H1 (cell line): ENCODE results near the gene SMIM44. TPM values are rescaled to one million over a fixed set of nuclear protein-coding genes. Genes with fewer than 3 reads are reported as not detected.

Experiments
- CTCF ChIA-PET: fragments of 300-600 bp; sonication (Branson Sonifier 250); formaldehyde crosslinking; loops from one replicate; lab custom pipeline; 2021; ENCODE audit not compliant: partially characterized antibody; lab: Charles Lee
- POLR2A ChIA-PET: fragments of 300-600 bp; sonication (Branson Sonifier 250); formaldehyde crosslinking; loops from one replicate; lab custom pipeline; 2021; ENCODE audit warnings: inconsistent platforms; ENCODE audit not compliant: partially characterized antibody; lab: Charles Lee
- DNase-seq, 2 experiments: peaks; one replicate each; pipeline versions ENCODE4 v3.0.0 to v3.0.0-alpha.2; 2010 to 2022; ENCODE audit warnings: low spot score in 2 of 2, low read depth in 1 of 2, mixed read lengths in 1 of 2
- FAIRE-seq: peaks from 2 replicates; lab custom pipeline; 2011; peaks lifted over from hg19 to GRCh38; lab: Jason Lieb, UNC
- H2AFZ ChIP-seq: 2 replicates; pipeline ENCODE4 v1.8.1; 2012; ENCODE audit warnings: low read length, inconsistent platforms
- H2AK5ac ChIP-seq: 2 replicates; pipeline ENCODE4 v1.6.1; 2013; ENCODE audit warnings: low read depth, low read length
- H2BK120ac ChIP-seq: replicated peaks from 2 replicates; pipeline ENCODE3; 2013; ENCODE audit warnings: low read depth, low read length, inconsistent platforms
- H2BK12ac ChIP-seq: 2 replicates; pipeline ENCODE4 v1.6.1; 2013; ENCODE audit warnings: low read depth, low read length
- H2BK15ac ChIP-seq: 2 replicates; pipeline ENCODE4 v1.6.1; 2013; ENCODE audit warnings: low read length
- H2BK20ac ChIP-seq: 2 replicates; pipeline ENCODE4 v1.6.1; 2013; ENCODE audit warnings: low read length
- H2BK5ac ChIP-seq: 2 replicates; pipeline ENCODE4 v1.6.1; 2013; ENCODE audit warnings: low read depth, low read length
- H3K14ac ChIP-seq: 2 replicates; pipeline ENCODE4 v1.6.1; 2013; ENCODE audit warnings: inconsistent platforms; ENCODE audit not compliant: insufficient read length
- H3K18ac ChIP-seq: 2 replicates; pipeline ENCODE4 v1.6.1; 2013; ENCODE audit warnings: low read length; ENCODE audit errors: extremely low read depth
- H3K23ac ChIP-seq: 2 replicates; pipeline ENCODE4 v1.6.1; 2013; ENCODE audit warnings: inconsistent platforms; ENCODE audit not compliant: insufficient read length
- H3K23me2 ChIP-seq: 2 replicates; pipeline ENCODE4 v1.6.1; 2013; ENCODE audit warnings: low read depth, low read length
- H3K27ac ChIP-seq: 2 replicates; pipeline ENCODE4 v1.6.1; 2011; ENCODE audit warnings: low read depth, low read length, inconsistent platforms
- H3K27me3 ChIP-seq, 4 experiments: replicated peaks in 1 of 4; 1 replicate in 1 of 4; 2 replicates in 3 of 4; pipeline versions ENCODE4 v1.6.1 to v1.8.1; 2011 to 2013; ENCODE audit warnings: low read length in 3 of 4, mild to moderate bottlenecking in 3 of 4, inconsistent platforms in 2 of 4, mixed read lengths in 2 of 4, moderate library complexity in 1 of 4; ENCODE audit not compliant: control insufficient read depth in 3 of 4, insufficient read depth in 3 of 4; ENCODE audit errors: extremely low read depth in 1 of 4
- H3K36me3 ChIP-seq, 4 experiments: 2 replicates each; pipeline versions ENCODE4 v1.6.1 to v1.8.1; 2011 to 2013; ENCODE audit warnings: mild to moderate bottlenecking in 4 of 4, low read length in 3 of 4, moderate library complexity in 2 of 4, control low read depth in 1 of 4, inconsistent platforms in 1 of 4; ENCODE audit not compliant: insufficient read depth in 4 of 4, control insufficient read depth in 2 of 4
- H3K4ac ChIP-seq: replicated peaks from 2 replicates; pipeline ENCODE3; 2013; ENCODE audit warnings: low read length, low read depth, mixed read lengths, inconsistent platforms; ENCODE audit not compliant: insufficient read length
- H3K4me1 ChIP-seq, 4 experiments: replicated peaks in 1 of 4; 1 replicate in 1 of 4; 2 replicates in 3 of 4; pipeline versions ENCODE4 v1.6.1 to v1.8.1; 2011 to 2013; ENCODE audit warnings: low read length in 3 of 4, inconsistent platforms in 2 of 4, mixed read lengths in 1 of 4; ENCODE audit not compliant: insufficient read depth in 4 of 4, control insufficient read depth in 3 of 4
- H3K4me2 ChIP-seq, 2 experiments: 2 replicates each; pipeline versions ENCODE4 v1.6.1 to v1.8.1; 2011 to 2013; ENCODE audit warnings: low read depth in 2 of 2, low read length in 2 of 2, control low read depth in 1 of 2, inconsistent platforms in 1 of 2, mild to moderate bottlenecking in 1 of 2; ENCODE audit not compliant: insufficient read depth in 1 of 2
- H3K4me3 ChIP-seq, 4 experiments: fragments of 200-600, 300-600 bp in 1 of 4; sonication (generic), shearing (Covaris generic), sonication (Bioruptor Twin) in 1 of 4; 2 replicates each; pipeline versions ENCODE4 v1.5.1 to v1.8.1; 2011 to 2016; ENCODE audit warnings: low read length in 4 of 4, low read depth in 3 of 4, control low read depth in 2 of 4, inconsistent platforms in 2 of 4, mild to moderate bottlenecking in 2 of 4, mixed read lengths in 1 of 4, moderate library complexity in 1 of 4; ENCODE audit not compliant: insufficient read depth in 2 of 4; ENCODE audit errors: extremely low read depth in 1 of 4
- H3K56ac ChIP-seq: replicated peaks from 2 replicates; pipeline ENCODE3; 2013; ENCODE audit warnings: low read depth, mild to moderate bottlenecking, mixed read lengths, low read length, inconsistent platforms; ENCODE audit not compliant: insufficient read length
- H3K79me1 ChIP-seq: 2 replicates; pipeline ENCODE4 v1.6.1; 2013; ENCODE audit warnings: low read depth, low read length, control low read depth
- H3K79me2 ChIP-seq, 2 experiments: 2 replicates each; pipeline versions ENCODE4 v1.6.1 to v1.8.1; 2012 to 2013; ENCODE audit warnings: low read length in 2 of 2, mild to moderate bottlenecking in 2 of 2, inconsistent platforms in 1 of 2; ENCODE audit not compliant: insufficient read depth in 2 of 2, control insufficient read depth in 1 of 2
- H3K9ac ChIP-seq, 4 experiments: replicated peaks in 1 of 4; 1 replicate in 1 of 4; 2 replicates in 3 of 4; pipeline versions ENCODE4 v1.6.1 to v1.8.1; 2011 to 2013; ENCODE audit warnings: low read depth in 3 of 4, low read length in 3 of 4, control low read depth in 2 of 4, mild to moderate bottlenecking in 2 of 4, moderate library complexity in 2 of 4, inconsistent platforms in 1 of 4; ENCODE audit errors: extremely low read depth in 1 of 4
- H3K9me3 ChIP-seq, 2 experiments: 2 replicates each; pipeline versions ENCODE4 v1.6.1 to v1.8.1; 2012 to 2013; ENCODE audit warnings: mild to moderate bottlenecking in 2 of 2, moderate library complexity in 2 of 2, control low read depth in 1 of 2, inconsistent platforms in 1 of 2, low read depth in 1 of 2, low read length in 1 of 2, mixed read lengths in 1 of 2; ENCODE audit not compliant: insufficient read depth in 2 of 2
- H4K20me1 ChIP-seq, 2 experiments: replicated peaks in 1 of 2; 2 replicates each; pipeline versions ENCODE3 to v1.8.1; 2011 to 2013; ENCODE audit warnings: inconsistent platforms in 2 of 2, low read length in 2 of 2, mild to moderate bottlenecking in 1 of 2; ENCODE audit not compliant: insufficient read depth in 2 of 2, control insufficient read depth in 1 of 2
- H4K5ac ChIP-seq: 2 replicates; pipeline ENCODE4 v1.6.1; 2013; ENCODE audit warnings: low read length, low read depth, mixed read lengths, inconsistent platforms; ENCODE audit not compliant: insufficient read length
- H4K8ac ChIP-seq: 2 replicates; pipeline ENCODE4 v1.8.0; 2013; ENCODE audit warnings: mild to moderate bottlenecking, moderate library complexity, low read length, inconsistent platforms; ENCODE audit not compliant: insufficient read depth; ENCODE audit errors: extremely low read depth
- H4K91ac ChIP-seq: replicated peaks from 2 replicates; pipeline ENCODE3; 2013; ENCODE audit warnings: low read length, mixed read lengths, inconsistent platforms; ENCODE audit not compliant: insufficient read length
- CREB1 ChIP-seq: IDR thresholded peaks from 2 replicates; pipeline ENCODE4 v1.6.1; 2012; ENCODE audit warnings: inconsistent platforms
- EP300 ChIP-seq, 2 experiments: IDR thresholded peaks; 1 replicate in 1 of 2; 2 replicates in 1 of 2; pipeline ENCODE4 v1.6.1; 2011 to 2012; ENCODE audit warnings: low read depth in 2 of 2, low read length in 2 of 2, mild to moderate bottlenecking in 2 of 2, borderline replicate concordance in 1 of 2, inconsistent platforms in 1 of 2, moderate library complexity in 1 of 2
- GABPA ChIP-seq: IDR thresholded peaks from 2 replicates; pipeline ENCODE4 v1.6.1; 2011; ENCODE audit warnings: mild to moderate bottlenecking, low read length, moderate library complexity, borderline replicate concordance; ENCODE audit not compliant: insufficient read depth
- HDAC2 ChIP-seq, 2 experiments: fragments of 300-600 bp in 1 of 2; sonication (generic) in 1 of 2; IDR thresholded peaks; 2 replicates each; pipeline ENCODE4 v1.6.1; 2011 to 2012; ENCODE audit warnings: low read depth in 2 of 2, low read length in 2 of 2, mild to moderate bottlenecking in 2 of 2, moderate library complexity in 2 of 2, borderline replicate concordance in 1 of 2, inconsistent platforms in 1 of 2
- HDAC6 ChIP-seq: IDR thresholded peaks from one replicate; pipeline ENCODE4 v1.7.1; 2012; ENCODE audit warnings: low read depth, mild to moderate bottlenecking, inconsistent platforms, low read length, moderate library complexity
- NRF1 ChIP-seq: IDR thresholded peaks from 2 replicates; pipeline ENCODE4 v1.6.1; 2011; ENCODE audit warnings: mild to moderate bottlenecking, low read depth, low read length, improper control_type of control experiment
- POLR2AphosphoS5 ChIP-seq: IDR thresholded peaks from 2 replicates; pipeline ENCODE4 v1.6.1; 2011; ENCODE audit warnings: low read depth, low read length
- POU5F1 ChIP-seq: IDR thresholded peaks from 2 replicates; pipeline ENCODE4 v1.6.1; 2011; ENCODE audit warnings: low read depth, mild to moderate bottlenecking, low read length, moderate library complexity
- RNF2 ChIP-seq: fragments of 200-900, 300-1000 bp; sonication (generic); IDR thresholded peaks from 2 replicates; pipeline ENCODE4 v1.7.1; 2016; ENCODE audit warnings: borderline replicate concordance, low read depth, mild to moderate bottlenecking, antibody characterized with exemption, low read length; ENCODE audit not compliant: poor library complexity, severe bottlenecking; ENCODE audit errors: missing control alignments
- SIX5 ChIP-seq: IDR thresholded peaks from 2 replicates; pipeline ENCODE4 v1.6.1; 2011; ENCODE audit warnings: mild to moderate bottlenecking, low read depth, low read length
- TAF7 ChIP-seq: optimal IDR thresholded peaks from 2 replicates; pipeline ENCODE3; 2011; ENCODE audit warnings: low read depth, mild to moderate bottlenecking, inconsistent platforms, low read length, moderate library complexity, borderline replicate concordance
- TEAD4 ChIP-seq: IDR thresholded peaks from 2 replicates; pipeline ENCODE4 v1.6.1; 2012; ENCODE audit warnings: low read depth, low read length, inconsistent platforms, mixed read lengths
- WGBS, 2 experiments: shearing (Covaris generic) in 1 of 2; methylation state at CpG; one replicate each; pipeline versions ENCODE4 v1.1.6 to v1.1.7; 2013 to 2015; ENCODE audit warnings: low lambda C conversion rate in 2 of 2, mixed read lengths in 2 of 2, inconsistent platforms in 1 of 2, low coverage in 1 of 2, missing lambda C conversion rate in 1 of 2; ENCODE audit not compliant: insufficient replicate concordance in 2 of 2, insufficient coverage in 1 of 2, insufficient read length in 1 of 2; ENCODE audit errors: extremely low coverage in 1 of 2, missing lambda C conversion rate in 1 of 2; 5-methylcytosine and 5-hydroxymethylcytosine counted together
- polyA plus RNA-seq, 7 experiments: library from polyadenylated mRNA; depleted of rRNA in 3 of 7; stranded (reverse) in 5 of 7; unstranded in 2 of 7; fragments of >200 nt in 5 of 7; fragments of 200-250 nt in 2 of 7; gene quantifications; 1 replicate in 5 of 7; 2 replicates in 1 of 7; 4 replicates in 1 of 7; pipeline versions ENCODE4 v1.2.1 to v1.2.3, GENCODE V29; 2011 to 2013; ENCODE audit warnings: missing spikeins in 2 of 7, mixed read lengths in 2 of 7
- total RNA-seq: library from RNA; stranded (reverse); fragmentation: NEBNext Ultra II Directional; extraction: Animal tissue kit (Norgen Biotek cat#: 25700); gene quantifications from 2 replicates; pipeline ENCODE4 v1.2.1, GENCODE V29; 2021
- TF ChIP-seq, protein P1 (sequence below): IDR thresholded peaks from 2 replicates; pipeline ENCODE4 v1.6.1; 2012; ENCODE audit warnings: inconsistent platforms

SMIM44 gene
- total and polyA plus RNA-seq, 2 of the 8 experiments (the other 6 are each of a cell fraction or from before 2014, with no cell fraction given), result not detected

DNA sequence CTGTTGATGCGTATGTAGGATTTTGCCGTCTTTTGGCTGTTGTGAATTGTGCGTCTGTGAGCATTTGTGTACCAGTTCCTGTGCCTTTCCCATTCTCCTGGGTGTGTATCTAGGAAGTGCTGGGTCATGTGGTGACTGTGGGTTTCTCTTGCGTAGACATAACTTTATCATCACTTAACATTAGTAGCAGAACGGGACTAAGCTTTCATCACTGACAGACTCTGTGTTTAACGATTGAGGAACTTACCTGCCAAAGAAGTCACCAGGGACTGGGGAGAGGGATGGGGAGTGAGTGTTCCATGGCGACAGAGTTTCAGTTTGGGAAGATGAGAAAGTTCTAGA is 37.8 kb upstream of the SMIM44 start:
- H4K5ac ChIP-seq, result no peak overlapping the region
- ChIA-PET POLR2A (interaction anchor here (1.4 to 1.5 kb wide), 2 partner anchors 8 to 11 kb away, joined by 4 to 7 read pairs; no protein-coding TSS in a partner anchor), CTCF (interaction anchor here (0.6 to 4.7 kb wide), 7 partner anchors 8 to 129 kb away, joined by 3 to 15 read pairs (median 3); no protein-coding TSS in a partner anchor)
- no peak overlapping the region for H3K9ac ChIP-seq
- no peak overlapping the region for H3K14ac ChIP-seq
- H2AK5ac ChIP-seq, result no peak overlapping the region; the same call in 1 of the 2 replicates
- no peaks in the 10 kb centered on the region for H3K27me3 ChIP-seq
- H2BK12ac ChIP-seq, result peak overlapping the region; percentile 77; the same call in 1 of the 2 replicates
- peaks cover 0 to 29% (median 20%) of the 10 kb centered on the region in 4 experiments; a peak in 6 of 7 replicates for H3K4me1 ChIP-seq
- peaks cover 5% of the 10 kb centered on the region; the same call in 1 of the 2 replicates for H3K79me1 ChIP-seq
- FAIRE-seq (no peak), DNase-seq (no peak)
- WGBS, 2 experiments, result 96% methylated on average over 7 of the region's 7 CpGs; no CpG with 5 or more reads in 1 of the 2 experiments
- H2BK5ac ChIP-seq, result peak overlapping the region; percentile 47; the same call in 1 of the 2 replicates
- no peaks in the 10 kb centered on the region for H3K23me2 ChIP-seq
- H2BK15ac ChIP-seq, result no peak overlapping the region
- H4K91ac ChIP-seq, result no peak overlapping the region
- no peak overlapping the region for H2AFZ ChIP-seq
- H3K36me3 ChIP-seq, result peaks cover 0 to under 1% (median 0%) of the 10 kb centered on the region in 4 experiments; a peak in 1 of 8 replicates
- no peak overlapping the region for H3K27ac ChIP-seq
- no peak overlapping the region for H3K23ac ChIP-seq
- H3K79me2 ChIP-seq, result peaks cover 0 to 43% of the 10 kb centered on the region in 2 experiments; a peak in 3 of 4 replicates
- H3K18ac ChIP-seq, result no peak overlapping the region
- H3K56ac ChIP-seq, result no peak overlapping the region
- H2BK20ac ChIP-seq, result no peak overlapping the region
- no peak overlapping the region for H4K8ac ChIP-seq
- H3K9me3 ChIP-seq, result no peaks in the 10 kb centered on the region
- H3K4me2 ChIP-seq, result no peak overlapping the region
- no peak overlapping the region for H3K4me3 ChIP-seq
- H2BK120ac ChIP-seq, result no peak overlapping the region
- H3K4ac ChIP-seq, result no peak overlapping the region
- H4K20me1 ChIP-seq, result peaks cover 0 to 14% of the 10 kb centered on the region in 2 experiments
- TF ChIP-seq, protein P1, sequence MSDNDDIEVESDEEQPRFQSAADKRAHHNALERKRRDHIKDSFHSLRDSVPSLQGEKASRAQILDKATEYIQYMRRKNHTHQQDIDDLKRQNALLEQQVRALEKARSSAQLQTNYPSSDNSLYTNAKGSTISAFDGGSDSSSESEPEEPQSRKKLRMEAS, result no peak
- TF ChIP-seq TAF7 (no peak), EP300 (IDR thresholded peaks at IDR 0.05; ENCODE audit: borderline replicate concordance in 1 of 2, low read depth in 2 of 2, low read length in 2 of 2) (no peak), POLR2AphosphoS5 (no peak), GABPA (no peak), SIX5 (no peak), NRF1 (no peak), HDAC2 (IDR thresholded peaks at IDR 0.05; ENCODE audit: borderline replicate concordance in 1 of 2, low read depth in 2 of 2, low read length in 2 of 2) (no peak), POU5F1 (no peak), HDAC6 (no peak), TEAD4 (no peak), CREB1 (no peak), RNF2 (no peak)
